Ureter (tissue), 1 donor: ENCODE measurements around the gene DOCK2. TPM values are rescaled to one million over a fixed set of nuclear protein-coding genes. Genes with fewer than 3 reads are reported as not detected.

ENCODE experiments used
- DNase-seq: peaks from one replicate; pipeline ENCODE4 v3.0.0-alpha.2; 2020; ENCODE audit warnings: low spot score
- total RNA-seq: library from RNA; stranded (reverse); gene quantifications from one replicate; pipeline ENCODE4 v1.2.4, GENCODE V29; 2023
- donor health status: DM: yes; HTN: yes; CAD: no.

DOCK2 gene
- total RNA-seq, 1 donor from 2014 or later, result 22.4 TPM

GRCh38 chr5:169862391-169862811, 225.3 kb downstream of the DOCK2 start:
- no peak for DNase-seq

GRCh38 chr5:169864483-169864882, 227.4 kb downstream of the DOCK2 start:
- DNase-seq, result no peak

GRCh38 chr5:169867347-169867746, 230.3 kb downstream of the DOCK2 start:
- DNase-seq, result no peak

GRCh38 chr5:169869066-169869465, 232.0 kb downstream of the DOCK2 start:
- no peak for DNase-seq

- DNase-seq, result no peak
Measured at GRCh38 chr5:169870211-169870610, 233.1 kb downstream of the DOCK2 start.

- DNase-seq, result no peak
Measured at GRCh38 chr5:169871826-169872490, 234.9 kb downstream of the DOCK2 start.

- DNase-seq, result no peak
Measured at GRCh38 chr5:169873642-169874041, 236.6 kb downstream of the DOCK2 start.

- no peak for DNase-seq
Measured at GRCh38 chr5:169874621-169875020, 237.5 kb downstream of the DOCK2 start.

- DNase-seq, result no peak
Measured at GRCh38 chr5:169875091-169875728, 238.1 kb downstream of the DOCK2 start.

- DNase-seq, result no peak
Measured at GRCh38 chr5:169875731-169876130, 238.7 kb downstream of the DOCK2 start.

- no peak for DNase-seq
Measured at GRCh38 chr5:169876386-169876785, 239.3 kb downstream of the DOCK2 start.

GRCh38 chr5:169880012-169880663, 243.1 kb downstream of the DOCK2 start:
- no peak for DNase-seq

GRCh38 chr5:169880785-169881184, 243.7 kb downstream of the DOCK2 start:
- DNase-seq, result no peak

- no peak for DNase-seq
Measured at GRCh38 chr5:169881702-169882303, 244.7 kb downstream of the DOCK2 start.

- DNase-seq, result no peak
Measured at GRCh38 chr5:169886033-169886432, 249.0 kb downstream of the DOCK2 start.

- no peak for DNase-seq
Measured at GRCh38 chr5:169886677-169887076, 249.6 kb downstream of the DOCK2 start.

GRCh38 chr5:169889572-169889971, 252.5 kb downstream of the DOCK2 start:
- DNase-seq, result no peak

- no peak for DNase-seq
Measured at GRCh38 chr5:169893010-169893409, 255.9 kb downstream of the DOCK2 start.

- DNase-seq, result no peak
Measured at GRCh38 chr5:169893571-169893970, 256.5 kb downstream of the DOCK2 start.

GRCh38 chr5:169895926-169896325, 258.9 kb downstream of the DOCK2 start:
- DNase-seq, result no peak

- no peak for DNase-seq
Measured at GRCh38 chr5:169897481-169897880, 260.4 kb downstream of the DOCK2 start.

GRCh38 chr5:169901896-169902295, 264.8 kb downstream of the DOCK2 start:
- no peak for DNase-seq

GRCh38 chr5:169904059-169904458, 267.0 kb downstream of the DOCK2 start:
- DNase-seq, result no peak
